Osteoblast (primary cell): ENCODE measurements around the gene RFTN1. TPM values are rescaled to one million over a fixed set of nuclear protein-coding genes. Genes with fewer than 3 reads are reported as not detected.

Source experiments
- DNase-seq: peaks from one replicate; pipeline ENCODE4 v3.0.0; 2011; ENCODE audit warnings: low spot score, mixed read lengths; ENCODE audit not compliant: insufficient read length; ENCODE audit errors: missing footprints
- H2AFZ ChIP-seq: 2 replicates; pipeline ENCODE4 v1.6.0; 2011; ENCODE audit warnings: mild to moderate bottlenecking, low read length
- H3K27ac ChIP-seq: 2 replicates; pipeline ENCODE4 v1.5.1; 2011; ENCODE audit warnings: mild to moderate bottlenecking, low read depth, low read length, moderate library complexity
- H3K27me3 ChIP-seq: 2 replicates; pipeline ENCODE4 v1.6.0; 2012; ENCODE audit warnings: mild to moderate bottlenecking, control low read depth, inconsistent platforms, low read length, moderate library complexity; ENCODE audit not compliant: insufficient read depth
- H3K36me3 ChIP-seq: 2 replicates; pipeline ENCODE4 v1.5.1; 2011; ENCODE audit warnings: mild to moderate bottlenecking, low read length, control low read depth, moderate library complexity; ENCODE audit not compliant: insufficient read depth
- H3K4me1 ChIP-seq: 2 replicates; pipeline ENCODE4 v1.5.1; 2011; ENCODE audit warnings: mild to moderate bottlenecking, low read length, control low read depth, moderate library complexity; ENCODE audit not compliant: insufficient read depth
- H3K4me2 ChIP-seq: 2 replicates; pipeline ENCODE4 v1.6.0; 2011; ENCODE audit warnings: mild to moderate bottlenecking, low read length; ENCODE audit not compliant: insufficient read depth
- H3K4me3 ChIP-seq: fragments of 200-600 bp; sonication (generic); 3 replicates; pipeline ENCODE4 v1.5.1; 2012; ENCODE audit warnings: mild to moderate bottlenecking, low read length, inconsistent platforms; ENCODE audit not compliant: insufficient read depth
- H3K79me2 ChIP-seq: 2 replicates; pipeline ENCODE4 v1.6.0; 2012; ENCODE audit warnings: mild to moderate bottlenecking, low read length, control low read depth, inconsistent platforms; ENCODE audit not compliant: insufficient read depth
- H3K9me3 ChIP-seq: 2 replicates; pipeline ENCODE4 v1.5.1; 2011; ENCODE audit warnings: low read depth, low read length, control low read depth
- H4K20me1 ChIP-seq: 2 replicates; pipeline ENCODE4 v1.6.0; 2012; ENCODE audit warnings: mild to moderate bottlenecking, low read length, control low read depth; ENCODE audit not compliant: insufficient read depth
- CTCF ChIP-seq: IDR thresholded peaks from 2 replicates; pipeline ENCODE4 v1.5.1; 2011; ENCODE audit warnings: mild to moderate bottlenecking, low read depth, low read length, moderate library complexity; ENCODE audit errors: extremely low read depth
- total RNA-seq: library from RNA; depleted of rRNA; stranded (reverse); fragments of >200 nt; gene quantifications from 2 replicates; pipeline ENCODE4 v1.2.3, GENCODE V29; 2012

RFTN1 gene
- total RNA-seq, 1 donor: 99.2 TPM

- Histone ChIP-seq H3K4me3 (no peak overlapping the region), H3K9me3 (no peaks in the 10 kb centered on the region), H3K4me2 (peak overlapping the region; percentile 71), H3K4me1 (peaks cover 25% of the 10 kb centered on the region), H3K36me3 (no peaks in the 10 kb centered on the region), H3K27me3 (no peaks in the 10 kb centered on the region), H4K20me1 (peaks cover 10% of the 10 kb centered on the region), H2AFZ (no peak overlapping the region), H3K27ac (no peak overlapping the region), H3K79me2 (peaks cover 26% of the 10 kb centered on the region)
- no peak for TF ChIP-seq CTCF
- no peak for DNase-seq
Measured at GRCh38 chr3:16400106-16400931, 113.2 kb downstream of the RFTN1 start.

- no peak overlapping the region for H2AFZ ChIP-seq
Measured at GRCh38 chr3:16399473-16399872, 114.0 kb downstream of the RFTN1 start.

GRCh38 chr3:16398648-16399047 lies 114.9 kb downstream of the RFTN1 start:
- H2AFZ ChIP-seq: no peak overlapping the region
- no peak for TF ChIP-seq CTCF
- DNase-seq: no peak
- H3K27ac ChIP-seq: no peak overlapping the region
- peaks cover 13% of the 10 kb centered on the region for H4K20me1 ChIP-seq
- no peaks in the 10 kb centered on the region for H3K36me3 ChIP-seq
- no peaks in the 10 kb centered on the region for H3K9me3 ChIP-seq
- no peaks in the 10 kb centered on the region for H3K27me3 ChIP-seq
- peaks cover 30% of the 10 kb centered on the region for H3K79me2 ChIP-seq
- H3K4me2 ChIP-seq: no peak overlapping the region
- peaks cover 25% of the 10 kb centered on the region for H3K4me1 ChIP-seq
- no peak overlapping the region for H3K4me3 ChIP-seq

More at GRCh38 chr3:16399473-16399872, 114.0 kb downstream of the RFTN1 start:
- H3K27me3 ChIP-seq: no peaks in the 10 kb centered on the region
- H3K4me1 ChIP-seq: peaks cover 25% of the 10 kb centered on the region
- peaks cover 26% of the 10 kb centered on the region for H3K79me2 ChIP-seq
- peak; percentile 47 for TF ChIP-seq CTCF
- H3K4me2 ChIP-seq: peak overlapping the region; percentile 71
- peak overlapping the region; percentile 17 for H3K4me3 ChIP-seq
- peaks cover 13% of the 10 kb centered on the region for H4K20me1 ChIP-seq
- no peaks in the 10 kb centered on the region for H3K9me3 ChIP-seq
- H3K27ac ChIP-seq: peak overlapping the region; percentile 59
- H3K36me3 ChIP-seq: no peaks in the 10 kb centered on the region
- DNase-seq: peak; percentile 72

DNA sequence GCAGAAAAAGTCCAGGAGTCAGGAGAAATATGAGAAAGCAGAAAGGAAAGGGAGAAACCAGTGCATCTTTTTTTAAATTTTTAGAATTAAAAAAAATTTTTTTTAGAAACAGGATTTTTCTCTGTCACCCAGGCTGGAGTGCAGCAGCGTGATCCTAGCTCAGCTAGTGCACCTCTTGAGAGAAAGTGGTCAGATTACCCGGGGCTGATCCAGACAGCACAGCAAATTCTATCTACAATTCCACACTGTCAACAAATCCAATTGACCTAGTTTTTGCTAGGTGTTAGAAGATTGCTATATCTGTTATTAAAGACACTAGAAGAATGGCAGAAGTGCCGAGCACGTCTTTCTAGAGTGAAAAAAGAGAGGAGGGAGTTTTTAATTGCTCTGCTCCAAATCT lies 117.3 kb downstream of the RFTN1 start:
- no peaks in the 10 kb centered on the region for H3K27me3 ChIP-seq
- H3K36me3 ChIP-seq: no peaks in the 10 kb centered on the region
- peaks cover 12% of the 10 kb centered on the region for H3K4me1 ChIP-seq
- H3K79me2 ChIP-seq: peaks cover 22% of the 10 kb centered on the region
- no peak for DNase-seq
- no peaks in the 10 kb centered on the region for H3K9me3 ChIP-seq
- H3K4me3 ChIP-seq: no peak overlapping the region
- H3K4me2 ChIP-seq: no peak overlapping the region
- no peak overlapping the region for H3K27ac ChIP-seq
- peaks cover 14% of the 10 kb centered on the region for H4K20me1 ChIP-seq
- H2AFZ ChIP-seq: no peak overlapping the region
- TF ChIP-seq CTCF: no peak
